ENCODE results near the gene SLC10A1. TPM values are rescaled to one million over a fixed set of nuclear protein-coding genes. Genes with fewer than 3 reads are reported as not detected.
A peak's percentile ranks its signal among the peaks of the same experiment; 100 is the strongest.

The SLC10A1 gene
- total RNA-seq, 4 donors from 2014 or later: not detected

- ATAC-seq (ENCODE audit: low FRiP score) (peak; percentile 97), DNase-seq (ENCODE audit: low spot score) (peak; percentile 88)
- no peak for TF ChIP-seq CTCF (IDR thresholded peaks at IDR 0.05)
Observed at GRCh38 chr14:69766984-69767368, 30.1 kb downstream of the SLC10A1 start, which contains the start of gene SRSF5. TSS of gene SRSF5 (plus strand) at chr14:69767142. CDS start at chr14:69768157, 1,015 bp downstream.

GRCh38 chr14:69763761-69764510 is 33.1 kb downstream of the SLC10A1 start:
- DNase-seq (ENCODE audit: low spot score) (no peak), ATAC-seq (ENCODE audit: low FRiP score) (no peak)
- TF ChIP-seq CTCF (IDR thresholded peaks at IDR 0.05): no peak

GRCh38 chr14:69760810-69761209 is 36.2 kb downstream of the SLC10A1 start:
- DNase-seq (ENCODE audit: low spot score): no peak
- TF ChIP-seq CTCF (IDR thresholded peaks at IDR 0.05): no peak
- no peak for ATAC-seq (ENCODE audit: low FRiP score)

GRCh38 chr14:69756298-69756697 is 40.7 kb downstream of the SLC10A1 start:
- ATAC-seq (ENCODE audit: low FRiP score) (no peak), DNase-seq (ENCODE audit: low spot score) (no peak)
- TF ChIP-seq CTCF (IDR thresholded peaks at IDR 0.05): no peak

- no peak for DNase-seq (ENCODE audit: low spot score)
- ATAC-seq (ENCODE audit: low FRiP score): no peak
- no peak for TF ChIP-seq CTCF (IDR thresholded peaks at IDR 0.05)
Observed at GRCh38 chr14:69755784-69756183, 41.3 kb downstream of the SLC10A1 start.

GRCh38 chr14:69755296-69755695 is 41.7 kb downstream of the SLC10A1 start:
- no peak for ATAC-seq (ENCODE audit: low FRiP score)
- no peak for DNase-seq (ENCODE audit: low spot score)
- no peak for TF ChIP-seq CTCF (IDR thresholded peaks at IDR 0.05)

- ATAC-seq (ENCODE audit: low FRiP score) (no peak), DNase-seq (ENCODE audit: low spot score) (no peak)
- TF ChIP-seq CTCF (IDR thresholded peaks at IDR 0.05): no peak
Observed at GRCh38 chr14:69754487-69754886, 42.6 kb downstream of the SLC10A1 start.

Data from omental fat pad (tissue), 4 donors.